C4-2B (cell line): Measurements from ENCODE around the gene POLR3C.

ENCODE experiments used
- ZFX ChIP-seq: fragments of 450-650 bp; IDR thresholded peaks from 2 replicates; pipeline ENCODE4 v1.6.1; 2017
- TF ChIP-seq, protein P1 (sequence below): fragments of 450-650 bp; conservative IDR thresholded peaks from 2 replicates; pipeline ENCODE4 v1.5.1; 2017; ENCODE audit warnings: mild to moderate bottlenecking

DNA sequence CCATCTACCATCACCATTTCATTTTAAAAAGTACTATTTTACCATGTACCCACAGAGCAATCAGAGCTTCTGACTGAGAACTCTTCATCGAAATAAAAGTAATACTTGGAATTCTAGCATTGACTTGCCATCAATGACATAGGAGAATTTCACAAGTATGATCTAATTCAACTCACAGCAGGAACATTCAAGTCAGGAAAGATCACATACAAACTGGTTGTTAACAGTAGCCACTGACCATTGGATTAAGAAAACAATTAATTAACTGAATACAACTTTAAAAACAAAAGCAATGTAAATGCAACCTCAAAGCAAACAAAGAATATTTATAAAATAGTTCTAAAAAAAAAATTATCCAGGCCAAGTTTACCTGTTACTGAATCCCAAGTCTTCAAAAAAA, 18.9 kb upstream of the POLR3C start:
- TF ChIP-seq, protein P1, sequence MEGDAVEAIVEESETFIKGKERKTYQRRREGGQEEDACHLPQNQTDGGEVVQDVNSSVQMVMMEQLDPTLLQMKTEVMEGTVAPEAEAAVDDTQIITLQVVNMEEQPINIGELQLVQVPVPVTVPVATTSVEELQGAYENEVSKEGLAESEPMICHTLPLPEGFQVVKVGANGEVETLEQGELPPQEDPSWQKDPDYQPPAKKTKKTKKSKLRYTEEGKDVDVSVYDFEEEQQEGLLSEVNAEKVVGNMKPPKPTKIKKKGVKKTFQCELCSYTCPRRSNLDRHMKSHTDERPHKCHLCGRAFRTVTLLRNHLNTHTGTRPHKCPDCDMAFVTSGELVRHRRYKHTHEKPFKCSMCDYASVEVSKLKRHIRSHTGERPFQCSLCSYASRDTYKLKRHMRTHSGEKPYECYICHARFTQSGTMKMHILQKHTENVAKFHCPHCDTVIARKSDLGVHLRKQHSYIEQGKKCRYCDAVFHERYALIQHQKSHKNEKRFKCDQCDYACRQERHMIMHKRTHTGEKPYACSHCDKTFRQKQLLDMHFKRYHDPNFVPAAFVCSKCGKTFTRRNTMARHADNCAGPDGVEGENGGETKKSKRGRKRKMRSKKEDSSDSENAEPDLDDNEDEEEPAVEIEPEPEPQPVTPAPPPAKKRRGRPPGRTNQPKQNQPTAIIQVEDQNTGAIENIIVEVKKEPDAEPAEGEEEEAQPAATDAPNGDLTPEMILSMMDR = no peak
- TF ChIP-seq ZFX = no peak
